ENCODE data around the gene DNAH17. TPM values are rescaled to one million over a fixed set of nuclear protein-coding genes. Genes with fewer than 3 reads are reported as not detected.
A peak's percentile ranks its signal among the peaks of the same experiment; 100 is the strongest.

Gene DNAH17
- total RNA-seq, 1 donor from 2014 or later: not detected

GRCh38 chr17:78496311-78496710 lies 80.9 kb downstream of the DNAH17 start:
- no peak overlapping the region for H3K27ac Mint-ChIP-seq
- Histone ChIP-seq H3K27ac (no peak overlapping the region), H3K36me3 (no peaks in the 10 kb centered on the region), H3K9ac (no peak overlapping the region), H3K79me2 (ENCODE audit: low read depth) (no peaks in the 10 kb centered on the region), H3K4me3 (no peak overlapping the region), H3K4me1 (no peaks in the 10 kb centered on the region), H3K27me3 (peaks cover 3% of the 10 kb centered on the region), H3K9me3 (ENCODE audit: low read depth) (no peaks in the 10 kb centered on the region), H3K4me2 (no peak overlapping the region), H2AFZ (replicated peaks) (no peak overlapping the region), H4K20me1 (ENCODE audit: low read depth) (no peaks in the 10 kb centered on the region), H3F3A (ENCODE audit: low read depth) (no peaks in the 10 kb centered on the region)
- no peak overlapping the region for H3K4me3 Mint-ChIP-seq
- H3K27me3 Mint-ChIP-seq (ENCODE audit: insufficient read depth, low read depth): peaks cover 6% of the 10 kb centered on the region
- peaks cover 7% of the 10 kb centered on the region for H3K4me1 Mint-ChIP-seq
- DNase-seq (ENCODE audit: low spot score): no peak
- TF ChIP-seq EZH2 (IDR thresholded peaks at IDR 0.05): no peak
- TF ChIP-seq EZH2phosphoT487 (IDR thresholded peaks at IDR 0.05): no peak
- TF ChIP-seq CTCF (IDR thresholded peaks at IDR 0.05): no peak
- no peaks in the 10 kb centered on the region for H3K9me3 Mint-ChIP-seq
- H3K36me3 Mint-ChIP-seq: no peaks in the 10 kb centered on the region

- Histone ChIP-seq H3K9ac (no peak overlapping the region), H3K4me3 (no peak overlapping the region), H3K4me2 (no peak overlapping the region), H3K36me3 (no peaks in the 10 kb centered on the region), H2AFZ (replicated peaks) (no peak overlapping the region), H3K79me2 (ENCODE audit: low read depth) (no peaks in the 10 kb centered on the region), H4K20me1 (ENCODE audit: low read depth) (no peaks in the 10 kb centered on the region), H3K9me3 (ENCODE audit: low read depth) (no peaks in the 10 kb centered on the region), H3K4me1 (no peaks in the 10 kb centered on the region), H3K27me3 (peaks cover 3% of the 10 kb centered on the region), H3K27ac (no peak overlapping the region), H3F3A (ENCODE audit: low read depth) (no peaks in the 10 kb centered on the region)
- TF ChIP-seq CTCF (IDR thresholded peaks at IDR 0.05): no peak
- no peak for TF ChIP-seq EZH2 (IDR thresholded peaks at IDR 0.05)
- no peak for TF ChIP-seq EZH2phosphoT487 (IDR thresholded peaks at IDR 0.05)
- no peak overlapping the region for H3K4me3 Mint-ChIP-seq
- no peaks in the 10 kb centered on the region for H3K36me3 Mint-ChIP-seq
- H3K9me3 Mint-ChIP-seq: no peaks in the 10 kb centered on the region
- peaks cover 7% of the 10 kb centered on the region for H3K4me1 Mint-ChIP-seq
- H3K27ac Mint-ChIP-seq: no peak overlapping the region
- peaks cover 6% of the 10 kb centered on the region for H3K27me3 Mint-ChIP-seq (ENCODE audit: insufficient read depth, low read depth)
- DNase-seq (ENCODE audit: low spot score): no peak
These were observed 81.6 kb downstream of the DNAH17 start for GRCh38 chr17:78495634-78496033.

GRCh38 chr17:78494696-78495330 lies 82.4 kb downstream of the DNAH17 start:
- peaks cover 3% of the 10 kb centered on the region for H3K27me3 ChIP-seq
- H3K27ac Mint-ChIP-seq: peak overlapping the region; percentile 72
- H3K36me3 Mint-ChIP-seq: no peaks in the 10 kb centered on the region
- H3K4me3 ChIP-seq: no peak overlapping the region
- H3K9me3 Mint-ChIP-seq: no peaks in the 10 kb centered on the region
- no peak overlapping the region for H3K4me2 ChIP-seq
- no peak overlapping the region for H2AFZ ChIP-seq (replicated peaks)
- TF ChIP-seq EZH2 (IDR thresholded peaks at IDR 0.05): no peak
- no peak for TF ChIP-seq CTCF (IDR thresholded peaks at IDR 0.05)
- TF ChIP-seq EZH2phosphoT487 (IDR thresholded peaks at IDR 0.05): no peak
- H3K27ac ChIP-seq: no peak overlapping the region
- peaks cover 6% of the 10 kb centered on the region for H3K27me3 Mint-ChIP-seq (ENCODE audit: insufficient read depth, low read depth)
- DNase-seq (ENCODE audit: low spot score): no peak
- no peaks in the 10 kb centered on the region for H4K20me1 ChIP-seq (ENCODE audit: low read depth)
- H3K4me3 Mint-ChIP-seq: no peak overlapping the region
- no peaks in the 10 kb centered on the region for H3K79me2 ChIP-seq (ENCODE audit: low read depth)
- no peaks in the 10 kb centered on the region for H3K4me1 ChIP-seq
- H3K4me1 Mint-ChIP-seq: peaks cover 7% of the 10 kb centered on the region
- no peaks in the 10 kb centered on the region for H3F3A ChIP-seq (ENCODE audit: low read depth)
- no peaks in the 10 kb centered on the region for H3K9me3 ChIP-seq (ENCODE audit: low read depth)
- no peaks in the 10 kb centered on the region for H3K36me3 ChIP-seq
- H3K9ac ChIP-seq: no peak overlapping the region
